DMS79 treated with DMSO at 0.1 percent for 48 hours (cell line): Measurements from ENCODE around the gene SELENOI.

Source experiments
- DNase-seq: peaks from one replicate; lab custom pipeline; 2025; lab: John Stamatoyannopoulos, UW

The SELENOI gene

DNA sequence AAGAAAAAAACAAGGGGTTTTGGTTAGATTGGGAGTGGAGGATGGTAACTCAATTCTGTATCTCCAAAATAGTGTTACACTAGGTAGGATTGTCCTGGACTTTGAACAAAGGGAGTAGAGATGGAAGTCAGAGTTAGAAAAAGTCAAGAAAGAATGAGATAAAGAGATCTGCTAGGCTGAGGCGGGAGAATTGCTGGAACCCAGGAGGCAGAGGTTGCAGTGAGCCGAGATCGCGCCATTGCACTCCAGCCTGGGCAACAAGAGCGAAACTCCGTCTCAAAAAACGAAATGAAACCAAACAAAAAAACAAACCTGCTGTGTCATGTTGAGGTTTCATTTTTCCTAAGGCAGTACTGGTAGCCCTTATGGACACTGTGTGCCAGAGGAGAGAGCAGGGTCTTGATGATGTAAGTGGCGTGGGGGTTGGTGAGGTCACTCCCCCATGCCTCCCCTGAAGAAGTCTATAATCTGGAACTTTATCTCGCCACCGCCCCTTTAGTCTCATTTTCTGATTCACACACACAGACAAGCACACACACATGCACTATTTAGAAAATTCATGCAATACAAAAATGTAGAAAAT lies 66.2 kb downstream of the SELENOI start:
- no peak for DNase-seq

DNA sequence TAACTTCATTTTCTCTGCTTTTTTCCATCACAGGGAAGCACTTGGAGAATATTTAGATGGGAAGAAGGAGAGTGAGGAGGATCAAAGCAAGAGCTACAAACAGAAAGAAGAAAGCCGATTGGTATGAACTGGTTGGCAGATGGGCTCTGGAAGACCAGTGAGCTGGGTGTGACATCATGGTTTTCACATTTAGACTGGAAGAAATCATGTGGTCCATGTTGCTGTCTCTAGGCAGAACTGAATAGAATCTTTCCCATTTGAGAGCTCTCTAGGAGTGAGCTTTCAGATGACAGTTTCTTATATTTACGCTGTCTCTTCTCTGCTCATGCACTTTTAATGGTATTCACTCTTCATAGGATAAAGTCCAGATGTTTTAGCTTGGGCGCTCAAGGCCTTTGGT lies 68.4 kb downstream of the SELENOI start:
- no peak for DNase-seq

DNA sequence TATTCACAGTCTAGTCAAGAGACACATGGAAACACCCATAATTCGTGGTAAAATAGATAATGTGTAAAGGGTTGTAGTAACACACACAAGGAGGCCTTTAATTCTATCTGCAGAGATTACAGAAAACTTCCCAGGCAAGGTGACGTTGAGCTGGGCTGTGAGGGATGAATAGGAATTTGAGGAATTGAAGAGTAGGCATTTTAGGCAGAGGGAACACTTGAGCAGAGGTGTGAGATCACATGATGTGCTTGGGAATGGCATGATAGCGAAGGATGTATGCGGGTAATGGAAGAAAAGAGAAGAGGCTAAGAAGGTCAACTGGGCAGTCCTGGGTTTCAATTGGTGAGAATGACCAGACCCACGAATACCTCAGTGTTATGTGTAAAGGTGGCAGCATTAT lies 76.0 kb downstream of the SELENOI start:
- DNase-seq, result no peak

DNA sequence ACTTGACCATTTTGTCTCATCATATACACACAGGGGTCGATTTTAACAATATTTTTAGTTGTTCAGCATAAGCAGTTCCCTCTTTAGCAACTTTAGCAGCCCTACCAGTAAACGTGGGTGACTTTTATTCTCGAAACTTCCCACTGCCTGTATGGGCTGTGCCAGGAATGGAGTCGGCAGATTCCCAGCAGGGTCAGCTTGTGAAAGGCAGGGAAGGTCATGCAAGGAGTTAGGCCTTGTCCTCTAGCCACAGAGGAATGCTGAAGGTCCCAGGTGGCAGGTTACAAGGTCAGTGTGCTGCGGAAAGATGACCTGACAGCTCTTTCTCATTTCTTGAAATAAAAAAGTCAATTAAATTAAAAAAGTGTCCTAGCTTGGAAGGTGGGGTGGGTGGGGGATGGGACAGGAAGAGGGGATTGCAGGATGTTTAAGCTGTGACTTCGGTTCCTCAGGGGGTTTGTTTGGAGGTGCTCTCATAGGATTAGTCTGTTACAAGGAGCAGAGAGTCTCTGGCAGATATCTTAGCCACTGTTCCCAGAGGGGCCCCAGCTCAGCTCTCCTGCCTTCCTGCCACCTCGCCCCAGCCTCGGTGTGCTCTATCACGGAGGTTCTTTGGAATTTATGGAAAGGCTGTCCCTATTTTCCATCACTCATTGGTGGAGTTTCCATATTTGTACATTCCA lies 77.1 kb downstream of the SELENOI start:
- no peak for DNase-seq

DNA sequence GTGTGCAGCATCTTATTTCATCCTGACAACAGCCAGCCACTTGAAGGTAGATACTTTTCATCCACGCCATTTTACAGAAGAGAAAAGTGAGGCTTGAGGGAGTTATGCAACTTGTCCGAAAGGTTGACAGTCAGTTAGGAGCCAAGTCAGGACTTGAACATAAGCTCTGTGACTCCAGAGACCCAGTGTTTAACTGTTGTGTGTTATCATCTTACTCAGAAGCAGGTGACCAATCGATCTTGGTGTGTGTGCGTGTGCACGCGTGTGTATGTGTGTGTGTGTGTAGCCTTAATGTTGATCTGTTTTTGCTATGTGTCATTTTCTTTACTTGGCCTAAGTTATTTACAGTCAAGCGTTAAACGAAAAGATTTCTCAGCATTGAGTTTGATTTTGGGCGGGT lies 77.8 kb downstream of the SELENOI start:
- no peak for DNase-seq

DNA sequence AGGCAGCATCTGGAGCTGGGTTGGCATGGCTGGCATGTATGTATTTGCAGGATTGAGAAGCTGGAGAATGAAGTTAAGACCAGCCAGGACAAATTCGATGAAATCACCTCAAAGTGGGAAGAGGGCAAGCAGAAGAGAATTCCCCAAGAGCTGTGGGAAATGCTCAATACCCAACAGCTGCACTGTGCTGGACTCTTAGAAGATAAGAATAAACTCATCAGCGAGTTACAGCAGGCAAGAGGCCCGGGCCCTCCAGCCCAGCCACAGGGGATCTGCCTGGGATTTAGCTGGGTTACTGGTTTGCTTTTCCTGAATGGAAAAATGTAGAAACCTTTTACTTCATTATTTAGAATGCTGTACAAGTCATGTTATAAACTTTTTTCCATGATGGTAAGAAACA lies 78.3 kb downstream of the SELENOI start:
- DNase-seq, result no peak

DNA sequence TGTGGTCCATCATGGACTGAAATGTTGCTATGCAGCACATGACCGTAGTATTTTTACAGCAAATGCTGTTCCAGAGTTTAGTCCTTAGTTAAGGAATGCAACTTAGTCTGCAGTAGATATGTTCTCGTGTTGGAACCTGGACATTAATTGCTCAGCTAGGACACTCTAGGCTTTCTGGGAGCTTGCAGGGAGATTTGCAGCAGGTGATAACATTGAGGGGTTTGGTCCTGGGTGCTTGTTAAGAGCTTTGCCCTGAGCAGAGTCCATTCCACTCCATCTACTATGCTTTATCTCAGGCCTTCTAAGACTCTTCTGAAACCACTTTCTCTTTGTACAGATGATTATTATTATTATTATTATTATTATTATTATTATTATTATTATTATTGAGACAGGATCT lies 82.9 kb downstream of the SELENOI start:
- no peak for DNase-seq

DNA sequence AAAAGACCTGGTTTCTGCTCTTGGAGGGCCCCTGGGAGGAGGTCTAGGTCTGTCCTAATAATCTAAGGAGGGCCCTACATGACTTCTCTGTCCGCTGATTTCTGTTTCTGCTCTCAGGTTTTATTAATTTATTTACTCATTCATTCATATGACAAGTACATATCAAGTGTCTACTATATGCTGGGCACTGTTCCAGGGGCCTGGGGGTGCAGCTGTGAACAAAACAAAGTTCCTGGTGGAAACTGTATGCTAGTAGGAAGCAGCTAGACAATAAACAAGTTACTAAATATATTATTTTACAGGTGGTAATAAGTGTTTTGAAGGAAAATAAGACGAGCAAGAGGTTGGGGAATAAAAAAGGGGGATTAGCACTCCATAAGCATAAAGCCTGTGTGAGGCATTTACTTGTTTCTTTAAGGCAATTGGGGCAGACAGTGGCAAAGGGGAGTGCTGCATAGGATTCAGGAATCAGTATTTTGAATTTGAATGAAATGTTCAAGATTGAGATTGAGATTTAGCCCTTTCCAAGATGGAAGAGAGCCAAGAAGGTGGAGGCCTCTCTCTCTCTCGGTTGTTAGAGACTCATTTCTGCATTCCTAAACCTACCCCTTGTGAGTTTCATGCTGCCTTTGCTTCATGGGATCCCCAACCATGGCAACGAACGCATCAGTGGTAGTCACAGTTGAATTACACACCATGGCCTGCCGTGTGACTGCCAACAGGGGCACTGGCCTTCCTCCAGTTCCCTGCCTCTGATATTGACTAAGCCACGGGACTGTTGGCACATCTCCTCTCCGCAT lies 84.0 kb downstream of the SELENOI start:
- DNase-seq, result peak; percentile 91

DNA sequence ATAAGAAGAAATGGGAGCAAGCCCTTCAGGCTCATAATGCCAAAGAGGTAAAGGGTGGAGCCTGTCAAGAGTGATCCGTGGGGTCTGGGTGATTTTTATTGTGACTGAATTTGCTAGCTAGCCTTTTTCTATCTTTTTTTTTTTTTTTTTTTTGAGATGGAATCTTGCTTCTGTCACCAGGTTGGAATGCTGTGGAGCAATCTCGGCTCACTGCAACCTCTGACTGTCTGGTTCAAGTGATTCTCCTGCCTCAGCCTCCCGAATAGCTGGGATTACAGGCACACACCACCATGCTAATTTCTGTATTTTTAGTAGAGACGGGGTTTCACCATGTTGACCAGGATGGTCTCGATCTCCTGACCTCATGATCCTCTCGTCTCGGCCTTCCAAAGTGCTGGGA lies 84.9 kb downstream of the SELENOI start:
- DNase-seq, result no peak

DNA sequence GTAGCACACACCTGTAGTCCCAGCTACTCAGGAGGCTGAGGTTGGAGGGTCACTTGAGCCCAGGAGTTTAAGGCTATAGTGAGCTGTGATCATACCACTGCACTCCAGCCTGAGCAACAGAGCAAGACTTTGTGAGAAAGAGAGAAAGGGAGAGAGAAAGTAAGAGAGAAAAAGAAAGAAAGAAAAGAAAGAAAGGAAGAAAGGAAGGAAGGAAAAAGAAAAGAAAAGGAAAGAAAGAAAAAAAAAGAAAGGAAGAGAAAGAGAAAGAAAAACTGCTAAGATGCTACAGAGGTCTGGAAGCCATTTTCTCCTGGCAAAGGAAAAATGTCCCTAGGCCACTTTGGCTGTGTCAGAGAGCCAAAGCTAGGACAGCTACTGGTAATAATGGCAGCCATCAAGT lies 86.4 kb downstream of the SELENOI start:
- no peak for DNase-seq

DNA sequence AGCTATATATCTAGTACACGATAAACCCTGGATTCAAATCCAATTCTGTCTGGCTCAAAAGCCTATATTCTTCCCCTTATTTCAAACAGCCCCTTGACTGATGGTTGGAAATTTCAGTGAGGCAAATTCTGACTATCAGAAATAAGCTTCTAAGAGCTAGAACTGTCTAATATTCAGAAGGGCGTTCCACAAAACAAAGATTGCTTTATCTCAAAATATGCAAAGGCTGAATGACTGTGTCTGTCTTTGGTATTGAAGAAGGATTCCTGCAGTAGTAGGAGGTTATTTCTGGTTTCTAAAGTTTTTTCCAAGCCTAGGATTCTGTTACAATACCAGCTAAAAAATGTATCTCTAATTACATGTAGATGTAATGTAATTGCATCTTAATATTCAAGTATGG lies 86.9 kb downstream of the SELENOI start:
- no peak for DNase-seq

DNA sequence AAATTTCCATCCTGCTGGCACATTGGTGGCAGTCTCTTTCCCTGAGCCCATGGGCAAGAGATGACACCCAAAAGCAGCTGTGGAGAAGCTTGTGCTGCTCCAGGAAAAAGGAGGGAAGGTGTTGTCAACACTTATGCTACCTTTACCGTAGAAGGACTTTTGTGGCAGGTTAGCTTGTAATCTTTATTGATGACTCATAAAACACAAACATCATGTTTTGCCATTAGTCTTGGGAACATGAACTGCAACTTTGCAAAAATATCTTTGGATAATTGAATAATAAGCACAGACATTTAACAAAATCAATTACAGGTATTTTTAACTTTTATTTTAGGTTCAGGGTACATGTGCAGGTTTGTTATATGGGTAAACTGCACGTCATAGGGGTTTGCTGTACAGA lies 89.2 kb downstream of the SELENOI start:
- DNase-seq, result no peak

DNA sequence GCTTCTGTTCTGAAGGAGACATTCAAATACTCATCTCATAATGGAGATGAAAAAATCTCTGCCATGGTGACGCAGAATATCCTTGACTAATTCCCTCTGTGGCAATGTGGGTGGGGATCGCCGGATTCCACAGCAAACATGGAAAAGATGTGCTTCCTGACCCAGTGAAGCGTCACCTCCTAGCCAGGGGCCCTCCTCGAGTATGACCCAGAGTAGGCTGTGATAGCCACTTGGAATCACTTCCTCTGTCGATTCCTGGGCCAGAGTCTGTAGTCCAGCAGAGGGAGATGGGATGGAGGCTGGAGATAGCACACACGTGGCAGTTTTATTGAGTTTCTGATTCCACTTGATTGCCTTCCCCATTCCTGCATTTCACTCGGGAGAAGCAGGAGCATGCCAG lies 92.6 kb downstream of the SELENOI start:
- DNase-seq, result no peak

DNA sequence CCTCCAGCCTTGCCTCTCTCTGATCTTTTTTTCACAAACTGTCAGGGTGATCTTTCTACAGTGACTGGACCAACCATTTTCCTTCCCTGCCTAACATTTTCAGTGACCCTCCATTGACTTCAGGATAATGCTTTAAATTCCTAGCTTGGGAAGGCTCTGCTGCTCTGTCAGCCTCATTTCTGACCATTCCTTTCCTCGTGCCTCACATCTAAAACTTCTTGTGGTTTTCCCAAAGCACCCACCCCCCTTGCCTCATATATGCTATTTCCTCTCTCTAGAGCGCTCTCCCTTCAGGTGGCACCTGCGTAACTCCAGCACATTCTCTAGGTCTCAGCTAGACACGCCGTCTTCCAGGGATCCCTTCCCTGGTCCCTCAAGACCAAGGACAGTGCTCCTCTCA lies 93.0 kb downstream of the SELENOI start:
- no peak for DNase-seq

DNA sequence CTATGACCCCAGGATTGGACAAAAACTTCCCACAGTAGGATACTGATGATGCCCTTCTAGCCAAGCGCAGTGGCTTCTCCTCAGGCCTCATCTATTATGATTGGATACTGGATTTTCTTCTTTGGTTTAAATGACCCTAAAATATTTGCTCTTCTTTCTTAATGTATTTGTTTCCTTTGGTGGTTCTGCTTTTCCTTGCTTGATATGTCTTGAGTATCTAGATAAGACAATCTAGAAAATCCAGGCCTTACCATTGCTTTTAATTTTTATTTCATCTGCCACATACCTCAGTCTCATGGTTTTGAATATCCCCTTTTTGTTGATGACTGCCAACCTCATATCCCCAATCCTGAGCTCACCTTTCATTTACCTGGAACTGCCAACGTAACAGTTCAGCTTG lies 96.4 kb downstream of the SELENOI start:
- DNase-seq, result no peak

DNA sequence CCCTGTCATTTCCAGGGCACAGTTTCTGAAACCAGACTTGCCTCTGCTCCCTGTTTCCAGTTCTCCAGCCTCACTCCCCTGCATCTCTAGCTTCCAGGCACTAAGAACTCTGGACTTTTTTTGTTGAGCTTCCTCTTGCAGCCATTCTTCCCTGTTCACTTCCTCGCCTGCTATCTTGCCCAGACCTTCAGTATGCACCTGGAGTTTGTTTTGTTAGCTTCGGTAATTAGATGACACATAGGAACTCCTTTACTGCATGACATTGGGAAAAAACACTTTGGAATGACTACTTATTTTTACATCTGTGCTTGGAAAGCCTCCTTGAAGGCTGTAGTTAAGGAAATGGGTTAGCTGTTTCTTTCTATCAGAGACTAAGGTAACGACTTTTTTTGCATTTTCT lies 96.8 kb downstream of the SELENOI start:
- DNase-seq, result no peak

DNA sequence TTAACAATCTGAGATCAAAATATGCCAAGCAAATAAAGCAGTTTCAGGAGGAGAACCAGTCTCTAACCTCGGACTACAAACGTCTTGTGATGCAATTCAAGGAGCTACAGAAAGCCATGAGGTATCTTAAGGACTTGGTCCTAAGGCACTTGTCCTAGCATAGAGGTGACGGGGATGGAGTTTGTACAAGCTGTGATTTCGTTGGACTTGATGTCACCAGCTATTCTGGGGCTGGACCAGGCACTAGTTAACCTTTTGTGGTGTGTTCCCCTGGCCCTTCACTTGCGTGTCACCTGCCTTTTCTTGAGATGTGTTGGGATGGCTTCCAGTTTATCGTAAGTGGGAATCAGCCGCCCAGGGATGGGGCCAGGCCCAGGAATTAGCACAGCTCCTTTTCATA lies 98.3 kb downstream of the SELENOI start:
- no peak for DNase-seq
